Muscle of leg (tissue), 11 donors: Measurements from ENCODE around the gene IMMP2L. TPM values are rescaled to one million over a fixed set of nuclear protein-coding genes. Genes with fewer than 3 reads are reported as not detected.
"Not testable (repeated sequence)": the region's sequence is repeated elsewhere in the genome, so short reads cannot be mapped to it uniquely, and the experiment has no call there.

Experiments
- DNase-seq: peaks from one replicate; pipeline ENCODE4 v3.0.0; 2013
- H3K27ac ChIP-seq: one replicate; pipeline ENCODE4 v1.5.1; 2013; ENCODE audit warnings: mild to moderate bottlenecking, low read length, control low read depth
- H3K27me3 ChIP-seq: one replicate; pipeline ENCODE4 v1.6.1; 2013; ENCODE audit warnings: low read length; ENCODE audit not compliant: control insufficient read depth, insufficient read depth
- H3K36me3 ChIP-seq: one replicate; pipeline ENCODE4 v1.6.1; 2013; ENCODE audit warnings: low read length; ENCODE audit not compliant: control insufficient read depth, insufficient read depth
- H3K4me1 ChIP-seq: one replicate; pipeline ENCODE4 v1.6.1; 2013; ENCODE audit warnings: low read length; ENCODE audit not compliant: control insufficient read depth, insufficient read depth
- H3K4me3 ChIP-seq: one replicate; pipeline ENCODE4 v1.5.1; 2013; ENCODE audit warnings: low read length, control low read depth
- H3K9me3 ChIP-seq: replicated peaks from 2 replicates; pipeline ENCODE4 v1.6.1; 2013; ENCODE audit warnings: low read depth, low read length; ENCODE audit not compliant: control insufficient read depth
- WGBS: methylation state at CpG from one replicate; pipeline ENCODE4 v1.1.5; 2013; ENCODE audit warnings: missing lambda C conversion rate; ENCODE audit not compliant: insufficient coverage; 5-methylcytosine and 5-hydroxymethylcytosine counted together
- polyA plus RNA-seq, 8 donors: library from polyadenylated mRNA; unstranded; fragments of 120-200 nt; gene quantifications; one replicate each; pipeline versions ENCODE4 v1.2.1 to v1.2.3, GENCODE V29; 2013; ENCODE audit warnings: inconsistent platforms in 1 of 8, low replicate concordance in 1 of 8; ENCODE audit not compliant: insufficient read length in 8 of 8, insufficient read depth in 1 of 8
- total RNA-seq: library from RNA; stranded (reverse); fragments of 120-200 nt; gene quantifications from one replicate; pipeline ENCODE4 v1.2.4, GENCODE V29; 2013

Gene IMMP2L
- total and polyA plus RNA-seq, 9 donors = 15.0 to 20.4 (median 17.1) TPM

GRCh38 chr7:111282626-111283025, 279.7 kb downstream of the IMMP2L start:
- no peaks in the 10 kb centered on the region for H3K27me3 ChIP-seq
- no peaks in the 10 kb centered on the region for H3K4me1 ChIP-seq
- no peaks in the 10 kb centered on the region for H3K36me3 ChIP-seq
- H3K9me3 ChIP-seq = no peaks in the 10 kb centered on the region
- H3K4me3 ChIP-seq = no peak overlapping the region
- H3K27ac ChIP-seq = no peak overlapping the region
- DNase-seq = no peak
- WGBS = 80% methylated on average over 1 of the region's 2 CpGs

- no peak for DNase-seq
- Histone ChIP-seq H3K4me1 (no peaks in the 10 kb centered on the region), H3K9me3 (no peaks in the 10 kb centered on the region), H3K27me3 (no peaks in the 10 kb centered on the region), H3K4me3 (no peak overlapping the region), H3K27ac (no peak overlapping the region), H3K36me3 (no peaks in the 10 kb centered on the region)
- WGBS = 100% methylated on average over 1 of the region's 5 CpGs
Observed at GRCh38 chr7:111274857-111275256, 287.4 kb downstream of the IMMP2L start.

GRCh38 chr7:111272092-111272491, 290.2 kb downstream of the IMMP2L start:
- Histone ChIP-seq H3K9me3 (no peaks in the 10 kb centered on the region), H3K27ac (no peak overlapping the region), H3K36me3 (no peaks in the 10 kb centered on the region), H3K27me3 (no peaks in the 10 kb centered on the region), H3K4me3 (no peak overlapping the region), H3K4me1 (no peaks in the 10 kb centered on the region)
- DNase-seq = no peak

DNA sequence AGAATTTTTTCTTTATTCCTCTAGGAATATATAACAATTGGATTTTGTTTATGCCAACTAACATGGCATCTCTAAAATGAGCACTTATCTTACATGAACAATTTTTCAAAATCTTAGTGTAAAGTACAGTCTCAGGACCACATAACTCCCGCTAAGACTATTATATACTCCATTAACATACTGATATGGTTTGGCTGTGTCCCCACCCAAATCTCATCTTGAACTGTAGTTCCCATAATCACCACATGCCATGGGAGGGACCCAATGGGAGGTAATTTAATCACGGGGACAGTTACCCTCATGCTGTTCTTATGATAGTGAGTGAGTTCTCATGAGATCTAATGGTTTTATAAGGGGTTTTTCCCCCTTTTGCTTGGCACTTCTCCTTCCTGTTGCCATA, 291.5 kb downstream of the IMMP2L start:
- not testable (repeated sequence) for H3K9me3 ChIP-seq, H3K4me1 ChIP-seq, H3K27ac ChIP-seq, DNase-seq, H3K36me3 ChIP-seq, H3K27me3 ChIP-seq, H3K4me3 ChIP-seq
- WGBS = no CpG with 5 or more reads among the region's 2 CpGs

- no CpG with 5 or more reads among the region's 1 CpG for WGBS
- Histone ChIP-seq H3K4me1 (no peaks in the 10 kb centered on the region), H3K9me3 (no peaks in the 10 kb centered on the region), H3K27me3 (no peaks in the 10 kb centered on the region), H3K4me3 (no peak overlapping the region), H3K36me3 (no peaks in the 10 kb centered on the region), H3K27ac (no peak overlapping the region)
- no peak for DNase-seq
Observed at GRCh38 chr7:111268941-111269340, 293.4 kb downstream of the IMMP2L start.

GRCh38 chr7:111266613-111267012, 295.7 kb downstream of the IMMP2L start:
- Histone ChIP-seq H3K9me3 (no peaks in the 10 kb centered on the region), H3K4me3 (no peak overlapping the region), H3K36me3 (no peaks in the 10 kb centered on the region), H3K27ac (no peak overlapping the region), H3K27me3 (no peaks in the 10 kb centered on the region), H3K4me1 (no peaks in the 10 kb centered on the region)
- no peak for DNase-seq
- WGBS = 82% methylated on average over 1 of the region's 2 CpGs

DNA sequence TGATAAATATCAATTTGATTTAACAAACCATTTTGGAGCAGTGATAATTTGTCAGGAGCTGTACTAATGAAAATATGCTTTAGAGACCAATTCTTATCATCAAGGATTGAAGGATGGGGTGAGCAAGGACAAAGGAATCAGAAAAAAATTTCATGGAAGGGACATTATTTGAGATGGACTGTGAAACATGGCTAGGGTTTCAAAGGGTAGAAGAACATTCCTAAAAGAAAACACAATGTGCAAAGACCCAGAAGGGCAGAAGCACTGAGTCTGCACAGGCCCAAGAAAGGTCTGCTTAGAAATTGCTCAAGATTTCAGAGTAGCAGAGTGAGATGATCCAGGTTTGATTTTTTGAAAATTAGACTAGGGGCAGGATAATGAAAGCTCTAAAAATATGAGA, 296.9 kb downstream of the IMMP2L start:
- DNase-seq = no peak
- Histone ChIP-seq H3K27ac (no peak overlapping the region), H3K4me3 (no peak overlapping the region), H3K4me1 (no peaks in the 10 kb centered on the region), H3K27me3 (no peaks in the 10 kb centered on the region), H3K9me3 (no peaks in the 10 kb centered on the region), H3K36me3 (no peaks in the 10 kb centered on the region)

- H3K27me3 ChIP-seq = no peaks in the 10 kb centered on the region
- no peak overlapping the region for H3K27ac ChIP-seq
- DNase-seq = no peak
- H3K4me1 ChIP-seq = no peaks in the 10 kb centered on the region
- no peak overlapping the region for H3K4me3 ChIP-seq
- H3K36me3 ChIP-seq = no peaks in the 10 kb centered on the region
- WGBS = no CpG with 5 or more reads among the region's 1 CpG
- H3K9me3 ChIP-seq = no peaks in the 10 kb centered on the region
Observed at GRCh38 chr7:111264981-111265380, 297.3 kb downstream of the IMMP2L start.

DNA sequence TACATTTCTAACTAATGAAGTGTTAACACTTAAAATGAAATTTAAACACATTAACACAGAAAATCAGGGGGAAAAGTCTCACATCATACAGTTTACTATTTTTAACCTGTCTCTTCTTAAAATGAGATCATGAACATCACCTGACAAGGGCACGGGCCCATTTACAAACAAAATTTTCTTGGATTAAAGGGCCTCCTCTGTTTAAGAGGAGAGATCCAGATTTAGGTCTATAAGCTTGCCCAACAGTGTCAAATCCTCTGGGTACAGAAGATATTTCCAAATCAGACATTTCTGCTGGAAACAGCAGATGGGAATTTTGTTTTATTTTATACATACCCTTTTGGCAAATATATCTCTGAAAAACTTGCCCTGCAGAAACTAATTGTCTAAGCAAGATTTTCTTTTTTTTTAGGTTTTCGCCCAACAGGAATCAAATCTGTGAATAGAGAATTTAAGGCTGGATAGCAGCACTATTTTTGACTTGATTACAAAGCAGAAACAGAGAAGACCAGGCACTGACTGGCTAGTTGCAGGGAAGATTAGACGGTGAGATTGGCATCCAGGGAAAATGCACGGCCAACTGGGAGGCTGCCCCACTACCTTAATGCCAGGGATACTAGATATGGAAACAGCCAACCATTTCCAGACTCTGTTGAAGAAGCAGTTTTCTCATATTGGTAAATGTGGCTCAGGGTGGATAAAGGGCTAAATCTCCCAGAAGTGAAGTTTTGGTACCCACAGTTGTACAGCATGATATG, 298.0 kb downstream of the IMMP2L start:
- no peaks in the 10 kb centered on the region for H3K4me1 ChIP-seq
- DNase-seq = no peak
- H3K9me3 ChIP-seq = no peaks in the 10 kb centered on the region
- 40% methylated on average over 1 of the region's 4 CpGs for WGBS
- no peak overlapping the region for H3K4me3 ChIP-seq
- no peaks in the 10 kb centered on the region for H3K27me3 ChIP-seq
- no peak overlapping the region for H3K27ac ChIP-seq
- no peaks in the 10 kb centered on the region for H3K36me3 ChIP-seq

GRCh38 chr7:111262293-111263116, 299.8 kb downstream of the IMMP2L start:
- 100% methylated on average over 2 of the region's 4 CpGs for WGBS
- DNase-seq = no peak
- Histone ChIP-seq H3K9me3 (no peaks in the 10 kb centered on the region), H3K36me3 (no peaks in the 10 kb centered on the region), H3K27me3 (no peaks in the 10 kb centered on the region), H3K4me3 (no peak overlapping the region), H3K4me1 (no peaks in the 10 kb centered on the region), H3K27ac (no peak overlapping the region)
